OCI-LY3 (cell line): ENCODE data around the gene DDIT3.

Experiments used
- H2AFZ ChIP-seq: fragments of 200-600, 300-600 bp; shearing (Covaris generic); 2 replicates; pipeline ENCODE4 v1.6.0; 2014; ENCODE audit warnings: antibody characterized with exemption, low read depth, low read length
- H3K27ac ChIP-seq: fragments of 200-600, 300-600 bp; sonication (generic); 2 replicates; pipeline ENCODE4 v1.5.1; 2014; ENCODE audit warnings: mild to moderate bottlenecking, low read length, moderate library complexity, mixed read lengths
- H3K27me3 ChIP-seq: fragments of 200-600, 300-600 bp; sonication (generic); 2 replicates; pipeline ENCODE4 v1.6.1; 2014; ENCODE audit warnings: low read depth, low read length, mixed read lengths
- H3K36me3 ChIP-seq: fragments of 200-600, 300-600 bp; sonication (generic); replicated peaks from 2 replicates; pipeline ENCODE3; 2014; ENCODE audit warnings: low read depth, low read length, mixed read lengths
- H3K4me1 ChIP-seq: fragments of 300-600, 200-600 bp; sonication (generic); 2 replicates; pipeline ENCODE4 v1.6.1; 2014; ENCODE audit warnings: low read length, mixed read lengths
- H3K4me2 ChIP-seq: fragments of 200-600, 300-600 bp; sonication (generic); 2 replicates; pipeline ENCODE4 v1.6.1; 2014; ENCODE audit warnings: low read length, mixed read lengths
- H3K4me3 ChIP-seq: fragments of 300-600, 200-600 bp; sonication (generic); 2 replicates; pipeline ENCODE4 v1.5.1; 2014; ENCODE audit warnings: antibody characterized with exemption, mild to moderate bottlenecking, low read length, moderate library complexity
- H3K79me2 ChIP-seq: fragments of 300-600, 200-600 bp; shearing (Covaris generic); 2 replicates; pipeline ENCODE4 v1.6.1; 2014; ENCODE audit warnings: mild to moderate bottlenecking, low read length, mixed read lengths
- H3K9ac ChIP-seq: fragments of 300-600, 200-600 bp; shearing (Covaris generic); 2 replicates; pipeline ENCODE4 v1.6.0; 2014; ENCODE audit warnings: mild to moderate bottlenecking, low read length, moderate library complexity
- H3K9me3 ChIP-seq: fragments of 200-600, 300-600 bp; shearing (Covaris generic); 2 replicates; pipeline ENCODE4 v1.6.1; 2014; ENCODE audit warnings: low read length, mixed read lengths; ENCODE audit not compliant: insufficient read depth
- H4K20me1 ChIP-seq: fragments of 200-600, 300-600 bp; sonication (generic); 2 replicates; pipeline ENCODE4 v1.6.1; 2016; ENCODE audit warnings: low read length, mixed read lengths; ENCODE audit not compliant: insufficient read depth
- CTCF ChIP-seq: fragments of 200-600, 300-600 bp; sonication (generic); IDR thresholded peaks from 2 replicates; pipeline ENCODE4 v1.5.1; 2014; ENCODE audit warnings: antibody characterized with exemption, low read length, low read depth
- EZH2phosphoT487 ChIP-seq: fragments of 200-600 bp; shearing (Covaris generic); IDR thresholded peaks from 2 replicates; pipeline ENCODE4 v1.6.1; 2018; ENCODE audit warnings: antibody characterized with exemption, mixed run types, low read depth

Gene DDIT3

DNA sequence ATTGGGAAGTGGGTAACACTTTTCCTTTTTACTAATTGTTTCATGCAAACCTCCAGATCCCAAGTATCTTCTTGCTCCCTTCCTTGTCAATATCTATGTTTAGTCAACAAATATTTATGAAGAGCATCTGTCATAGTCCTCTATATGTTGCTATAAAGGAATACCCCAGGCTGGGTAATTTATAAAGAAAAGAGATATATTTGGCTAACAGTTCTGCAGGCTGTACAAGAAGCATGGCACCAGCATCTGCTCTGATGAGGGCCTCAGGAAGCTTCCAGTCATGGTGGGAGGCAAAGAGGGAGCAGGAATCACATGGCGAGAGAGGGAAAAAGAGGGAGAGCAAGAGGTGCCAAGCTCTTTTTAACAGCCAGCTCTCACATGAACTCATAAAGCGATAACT is 34.1 kb upstream of the DDIT3 start:
- Histone ChIP-seq H3K79me2 (no peaks in the 10 kb centered on the region), H3K36me3 (no peaks in the 10 kb centered on the region), H2AFZ (no peak overlapping the region), H3K4me2 (no peak overlapping the region), H3K9ac (no peak overlapping the region), H3K9me3 (no peaks in the 10 kb centered on the region), H3K4me3 (no peak overlapping the region), H4K20me1 (no peaks in the 10 kb centered on the region), H3K27ac (no peak overlapping the region), H3K27me3 (no peaks in the 10 kb centered on the region), H3K4me1 (no peaks in the 10 kb centered on the region)
- TF ChIP-seq EZH2phosphoT487 = no peak
- no peak for TF ChIP-seq CTCF

- H3K27ac ChIP-seq = no peak overlapping the region
- H3K79me2 ChIP-seq = no peaks in the 10 kb centered on the region
- TF ChIP-seq CTCF (no peak), EZH2phosphoT487 (no peak)
- no peak overlapping the region for H3K4me2 ChIP-seq
- no peaks in the 10 kb centered on the region for H3K9me3 ChIP-seq
- no peaks in the 10 kb centered on the region for H3K27me3 ChIP-seq
- no peaks in the 10 kb centered on the region for H4K20me1 ChIP-seq
- no peak overlapping the region for H2AFZ ChIP-seq
- H3K9ac ChIP-seq = no peak overlapping the region
- H3K4me3 ChIP-seq = no peak overlapping the region
- no peaks in the 10 kb centered on the region for H3K36me3 ChIP-seq
- H3K4me1 ChIP-seq = peaks cover 4% of the 10 kb centered on the region; the same call in 1 of the 2 replicates
Measured at GRCh38 chr12:57553343-57554202, 33.3 kb upstream of the DDIT3 start.

DNA sequence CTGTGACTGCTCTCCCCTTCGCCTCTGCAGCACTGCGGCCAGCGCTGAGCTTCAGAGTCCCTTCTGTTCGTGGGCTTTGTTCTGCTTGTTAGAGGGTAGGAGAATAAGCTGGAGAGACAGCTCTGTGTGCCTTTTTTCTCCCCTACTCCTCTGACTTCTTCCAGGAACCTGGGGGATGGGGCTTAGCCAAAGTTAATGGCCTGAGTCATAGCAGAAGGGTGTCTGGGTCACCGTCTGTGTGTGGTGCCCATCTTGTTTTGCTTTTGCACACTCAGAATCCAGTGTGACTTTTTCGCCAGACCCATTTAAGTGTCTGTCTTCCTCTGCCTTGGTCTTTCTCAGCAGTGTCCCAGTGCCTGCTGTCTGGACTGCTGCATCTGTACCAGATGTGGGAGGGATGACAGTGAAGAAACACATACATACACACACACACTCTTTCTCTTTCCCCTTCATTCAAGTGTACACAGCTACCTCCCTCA is 32.6 kb upstream of the DDIT3 start:
- no peaks in the 10 kb centered on the region for H3K9me3 ChIP-seq
- no peaks in the 10 kb centered on the region for H3K27me3 ChIP-seq
- no peak overlapping the region for H3K27ac ChIP-seq
- no peaks in the 10 kb centered on the region for H3K79me2 ChIP-seq
- peaks cover 6% of the 10 kb centered on the region; the same call in 1 of the 2 replicates for H3K4me1 ChIP-seq
- TF ChIP-seq EZH2phosphoT487 (no peak), CTCF (no peak)
- no peak overlapping the region for H3K4me3 ChIP-seq
- H4K20me1 ChIP-seq = no peaks in the 10 kb centered on the region
- no peak overlapping the region for H3K9ac ChIP-seq
- H3K36me3 ChIP-seq = no peaks in the 10 kb centered on the region
- no peak overlapping the region for H2AFZ ChIP-seq
- no peak overlapping the region for H3K4me2 ChIP-seq

DNA sequence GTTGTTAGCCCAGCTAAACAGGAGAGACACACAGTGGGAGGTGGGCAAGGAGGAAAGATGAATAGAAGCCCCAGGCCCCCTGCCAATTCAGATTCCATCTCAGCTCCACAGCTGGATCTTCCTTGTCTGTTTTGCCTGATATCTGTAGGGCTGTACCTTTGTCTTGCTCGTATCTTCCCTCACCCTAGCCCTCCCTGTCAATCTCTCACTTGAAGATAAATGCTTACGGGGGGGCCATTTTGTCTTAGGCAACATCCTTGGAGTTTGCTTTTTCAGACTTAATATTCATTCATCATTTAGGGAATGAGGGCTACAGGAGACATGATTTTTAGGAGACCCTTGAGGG is 32.0 kb upstream of the DDIT3 start:
- Histone ChIP-seq H3K36me3 (no peaks in the 10 kb centered on the region), H3K9ac (no peak overlapping the region), H4K20me1 (no peaks in the 10 kb centered on the region), H2AFZ (no peak overlapping the region), H3K9me3 (no peaks in the 10 kb centered on the region), H3K4me2 (no peak overlapping the region), H3K27me3 (no peaks in the 10 kb centered on the region), H3K79me2 (no peaks in the 10 kb centered on the region), H3K4me1 (peaks cover 10% of the 10 kb centered on the region), H3K4me3 (no peak overlapping the region), H3K27ac (no peak overlapping the region)
- no peak for TF ChIP-seq EZH2phosphoT487
- no peak for TF ChIP-seq CTCF
